HG02610 (cell line): ENCODE data around the gene PRKG1.
"Not testable (repeated sequence)": the region's sequence is repeated elsewhere in the genome, so short reads cannot be mapped to it uniquely, and the experiment has no call there.

Experiments
- ATAC-seq: cut with Tn5 transposase; IDR thresholded peaks from one replicate; pipeline ENCODE4 v1.9.1; 2021; ENCODE audit warnings: mild to moderate bottlenecking, moderate library complexity; ENCODE audit not compliant: unreplicated experiment

The PRKG1 gene

GRCh38 chr10:51683031-51683691 is 608.9 kb downstream of the PRKG1 start:
- ATAC-seq = no peak

GRCh38 chr10:51685768-51686167 is 611.5 kb downstream of the PRKG1 start:
- no peak for ATAC-seq

GRCh38 chr10:51687296-51687695 is 613.0 kb downstream of the PRKG1 start:
- no peak for ATAC-seq

- ATAC-seq = not testable (repeated sequence)
These were observed 614.5 kb downstream of the PRKG1 start for GRCh38 chr10:51688826-51689225.

- ATAC-seq = no peak
These were observed 615.2 kb downstream of the PRKG1 start for GRCh38 chr10:51689536-51689935.

GRCh38 chr10:51691135-51691534 is 616.8 kb downstream of the PRKG1 start:
- no peak for ATAC-seq

- ATAC-seq = no peak
These were observed 619.9 kb downstream of the PRKG1 start for GRCh38 chr10:51694086-51694768.

GRCh38 chr10:51696251-51696650 is 622.0 kb downstream of the PRKG1 start:
- no peak for ATAC-seq

- ATAC-seq = no peak
These were observed 624.3 kb downstream of the PRKG1 start for GRCh38 chr10:51698473-51699063.

- peak; percentile 33 for ATAC-seq
These were observed 624.8 kb downstream of the PRKG1 start for GRCh38 chr10:51699145-51699474.

GRCh38 chr10:51699475-51700227 is 625.4 kb downstream of the PRKG1 start, which contains the start of gene CSTF2T:
TSS of gene CSTF2T (minus strand) at chr10:51699595. CDS start at chr10:51699549, 46 bp downstream.
- peak; percentile 94 for ATAC-seq

- no peak for ATAC-seq
These were observed 626.0 kb downstream of the PRKG1 start for GRCh38 chr10:51700228-51700817.

- ATAC-seq = no peak
These were observed 631.5 kb downstream of the PRKG1 start for GRCh38 chr10:51705774-51706173.

- ATAC-seq = no peak
These were observed 631.9 kb downstream of the PRKG1 start for GRCh38 chr10:51706225-51706624.

GRCh38 chr10:51707392-51707791 is 633.1 kb downstream of the PRKG1 start:
- ATAC-seq = no peak

- no peak for ATAC-seq
These were observed 633.6 kb downstream of the PRKG1 start for GRCh38 chr10:51707821-51708424.

GRCh38 chr10:51708609-51709008 is 634.3 kb downstream of the PRKG1 start:
- no peak for ATAC-seq

- ATAC-seq = no peak
These were observed 635.2 kb downstream of the PRKG1 start for GRCh38 chr10:51709324-51709972.

- no peak for ATAC-seq
These were observed 637.2 kb downstream of the PRKG1 start for GRCh38 chr10:51711519-51711891.

- no peak for ATAC-seq
These were observed 642.7 kb downstream of the PRKG1 start for GRCh38 chr10:51716981-51717380.
